Smooth muscle cell (in vitro differentiated cells): ENCODE measurements around the gene ANKRD18A. TPM values are rescaled to one million over a fixed set of nuclear protein-coding genes. Genes with fewer than 3 reads are reported as not detected.

Experiments used
- DNase-seq: peaks from one replicate; lab custom pipeline; 2025; ENCODE audit not compliant: unreplicated experiment; lab: John Stamatoyannopoulos, UW
- H2AFZ ChIP-seq: fragments of 200-600 bp; sonication (generic); 2 replicates; pipeline ENCODE4 v1.6.0; 2016; ENCODE audit warnings: antibody characterized with exemption, low read depth, mild to moderate bottlenecking
- H3F3A ChIP-seq: fragments of 200-600 bp; sonication (generic); 2 replicates; pipeline ENCODE4 v1.6.0; 2017; ENCODE audit warnings: antibody characterized with exemption, low read depth
- H3K27ac ChIP-seq: fragments of 200-600 bp; sonication (generic); 2 replicates; pipeline ENCODE4 v1.5.1; 2016; ENCODE audit warnings: low read depth, mild to moderate bottlenecking
- H3K27me3 ChIP-seq: fragments of 200-600 bp; sonication (generic); 2 replicates; pipeline ENCODE4 v1.6.1; 2016; ENCODE audit warnings: low read depth, mild to moderate bottlenecking
- H3K36me3 ChIP-seq: fragments of 200-600 bp; sonication (generic); 2 replicates; pipeline ENCODE4 v1.5.1; 2016; ENCODE audit warnings: low read depth
- H3K4me1 ChIP-seq: fragments of 200-600 bp; sonication (generic); 2 replicates; pipeline ENCODE4 v1.5.1; 2016; ENCODE audit warnings: low read depth
- H3K4me2 ChIP-seq: fragments of 200-600 bp; sonication (generic); 2 replicates; pipeline ENCODE4 v1.6.0; 2016; ENCODE audit warnings: mild to moderate bottlenecking
- H3K4me3 ChIP-seq: fragments of 200-600 bp; sonication (generic); 2 replicates; pipeline ENCODE4 v1.5.1; 2016; ENCODE audit warnings: mild to moderate bottlenecking
- H3K79me2 ChIP-seq: fragments of 200-600 bp; sonication (generic); 2 replicates; pipeline ENCODE4 v1.6.0; 2016; ENCODE audit warnings: low read depth, mild to moderate bottlenecking
- H3K9ac ChIP-seq: fragments of 200-600 bp; sonication (generic); 2 replicates; pipeline ENCODE4 v1.6.0; 2016; ENCODE audit warnings: low read depth
- H3K9me3 ChIP-seq: fragments of 200-600 bp; sonication (generic); replicated peaks from 2 replicates; pipeline ENCODE4 v1.5.1; 2016; ENCODE audit warnings: low read depth
- H4K20me1 ChIP-seq: fragments of 200-600 bp; sonication (generic); 2 replicates; pipeline ENCODE4 v1.6.0; 2016; ENCODE audit warnings: low read depth
- CTCF ChIP-seq: fragments of 200-600 bp; sonication (generic); IDR thresholded peaks from 2 replicates; pipeline ENCODE4 v1.5.1; 2017; ENCODE audit warnings: borderline replicate concordance, mild to moderate bottlenecking, antibody characterized with exemption; ENCODE audit not compliant: insufficient read depth, poor library complexity, severe bottlenecking
- WGBS: methylation state at CpG from one replicate; pipeline ENCODE4 v1.1.7; 2016; ENCODE audit warnings: low lambda C conversion rate; 5-methylcytosine and 5-hydroxymethylcytosine counted together
- polyA plus RNA-seq: library from polyadenylated mRNA; unstranded; fragments of >200 nt; fragmentation: Nextera tagmentation; extraction: Ambion mirVana; gene quantifications from 2 replicates; pipeline ENCODE4 v1.2.1, GENCODE V29; 2016
- total RNA-seq: library from RNA; depleted of rRNA; stranded (reverse); fragments of >200 nt; gene quantifications from 2 replicates; pipeline ENCODE4 v1.2.3, GENCODE V29; 2014

Gene ANKRD18A
- total and polyA plus RNA-seq, 2 experiments from 2014 or later, result not detected

- no peak overlapping the region for H3K9ac ChIP-seq
Measured at GRCh38 chr9:38643815-38644173, 23.4 kb upstream of the ANKRD18A start.

GRCh38 chr9:38642951-38643814 is 22.8 kb upstream of the ANKRD18A start:
- no peak for TF ChIP-seq CTCF
- no peaks in the 10 kb centered on the region for H3K9me3 ChIP-seq
- H3K79me2 ChIP-seq, result no peaks in the 10 kb centered on the region
- H3K4me3 ChIP-seq, result no peak overlapping the region
- no peak overlapping the region for H3K27ac ChIP-seq
- no peaks in the 10 kb centered on the region for H3F3A ChIP-seq
- H3K4me2 ChIP-seq, result no peak overlapping the region
- no peak overlapping the region for H2AFZ ChIP-seq
- no peak for DNase-seq
- no peaks in the 10 kb centered on the region for H3K4me1 ChIP-seq
- no peaks in the 10 kb centered on the region for H3K27me3 ChIP-seq
- no peaks in the 10 kb centered on the region for H4K20me1 ChIP-seq
- 87% methylated on average over 18 of the region's 18 CpGs for WGBS
- no peak overlapping the region for H3K9ac ChIP-seq
- no peaks in the 10 kb centered on the region for H3K36me3 ChIP-seq

More at GRCh38 chr9:38643815-38644173, 23.4 kb upstream of the ANKRD18A start:
- no peaks in the 10 kb centered on the region for H3K36me3 ChIP-seq
- no peak for TF ChIP-seq CTCF
- no peaks in the 10 kb centered on the region for H3K4me1 ChIP-seq
- H3F3A ChIP-seq, result no peaks in the 10 kb centered on the region
- DNase-seq, result no peak
- no peak overlapping the region for H3K4me3 ChIP-seq
- no peak overlapping the region for H3K4me2 ChIP-seq
- H4K20me1 ChIP-seq, result no peaks in the 10 kb centered on the region
- no peaks in the 10 kb centered on the region for H3K27me3 ChIP-seq
- no peak overlapping the region for H3K27ac ChIP-seq
- WGBS, result 96% methylated on average over 3 of the region's 3 CpGs
- no peaks in the 10 kb centered on the region for H3K9me3 ChIP-seq
- H3K79me2 ChIP-seq, result no peaks in the 10 kb centered on the region
- no peak overlapping the region for H2AFZ ChIP-seq

- Histone ChIP-seq H3K27ac (no peak overlapping the region), H3K27me3 (no peaks in the 10 kb centered on the region), H3K4me1 (no peaks in the 10 kb centered on the region), H3F3A (no peaks in the 10 kb centered on the region), H3K79me2 (no peaks in the 10 kb centered on the region), H3K9me3 (no peaks in the 10 kb centered on the region), H4K20me1 (no peaks in the 10 kb centered on the region), H3K36me3 (no peaks in the 10 kb centered on the region), H3K9ac (no peak overlapping the region), H3K4me3 (no peak overlapping the region), H2AFZ (no peak overlapping the region), H3K4me2 (no peak overlapping the region)
- WGBS, result 76% methylated on average over 12 of the region's 12 CpGs
- TF ChIP-seq CTCF, result peak; percentile 53
- no peak for DNase-seq
Measured at GRCh38 chr9:38641985-38642864, 21.8 kb upstream of the ANKRD18A start.
